K562 (cell line): ENCODE results near the gene CSKMT. TPM values are rescaled to one million over a fixed set of nuclear protein-coding genes. Genes with fewer than 3 reads are reported as not detected.

Experiments used
- ATAC-seq: fragments of 200-7000 bp; cut with Tn5 transposase; 3 replicates; pipeline ENCODE4 v1.9.1; 2020; ENCODE audit warnings: moderate library complexity
- BruUV-seq: library from RNA; stranded (reverse); fragments of 400-500 nt; replicated peaks from 2 replicates; lab custom pipeline; 2021; lab: Mats Ljungman, UMichigan
- CTCF ChIA-PET: fragments of 300-600 bp; formaldehyde crosslinking; extraction: SDS; loops from one replicate; lab custom pipeline; 2021; ENCODE audit warnings: low intra/inter-chr PET ratio; lab: Yijun Ruan, JAX
- POLR2A ChIA-PET: fragments of 300-600, 350-650 bp; sonication (Branson Sonifier 250); formaldehyde crosslinking; extraction: SDS; loops from one replicate; lab custom pipeline; 2021; ENCODE audit warnings: antibody characterized with exemption, inconsistent platforms; lab: Yijun Ruan, JAX
- DNase-seq, 4 experiments: peaks; one replicate each; pipeline versions ENCODE4 v3.0.0 to v3.0.0-alpha.2; 2011 to 2018; ENCODE audit warnings: low spot score in 3 of 4, mixed read lengths in 3 of 4; ENCODE audit errors: extremely low read depth in 1 of 4
- FAIRE-seq: peaks from 2 replicates; lab custom pipeline; 2011; peaks lifted over from hg19 to GRCh38; lab: Jason Lieb, UNC
- H2AFZ ChIP-seq: 2 replicates; pipeline ENCODE4 v1.6.0; 2011; ENCODE audit warnings: low read depth, low read length, control low read depth, inconsistent platforms
- H3K27ac ChIP-seq: fragments of 200-600 bp; 3 replicates; pipeline ENCODE4 v1.8.0; 2011; ENCODE audit warnings: low read depth, mild to moderate bottlenecking, control low read depth, inconsistent platforms, low read length, moderate library complexity, mixed read lengths; ENCODE audit errors: extremely low read depth
- H3K27me3 ChIP-seq, 2 experiments: fragments of 300-600 bp in 1 of 2; 2 replicates in 1 of 2; 3 replicates in 1 of 2; pipeline versions ENCODE4 v1.6.0 to v1.8.0; 2011; ENCODE audit warnings: inconsistent platforms in 2 of 2, low read length in 2 of 2, mild to moderate bottlenecking in 1 of 2, mixed read lengths in 1 of 2, moderate library complexity in 1 of 2; ENCODE audit not compliant: control insufficient read depth in 2 of 2, insufficient read depth in 2 of 2
- H3K36me3 ChIP-seq: fragments of 300-600 bp; 3 replicates; pipeline ENCODE4 v1.8.0; 2011; ENCODE audit warnings: mild to moderate bottlenecking, low read length, inconsistent platforms; ENCODE audit not compliant: control insufficient read depth, insufficient read depth
- H3K4me1 ChIP-seq, 2 experiments: fragments of 200-600 bp in 1 of 2; replicated peaks in 1 of 2; 2 replicates in 1 of 2; 3 replicates in 1 of 2; pipeline versions ENCODE4 v1.5.1 to v1.8.0; 2011; ENCODE audit warnings: inconsistent platforms in 2 of 2, low read length in 2 of 2, mild to moderate bottlenecking in 1 of 2, mixed read lengths in 1 of 2, moderate library complexity in 1 of 2; ENCODE audit not compliant: control insufficient read depth in 2 of 2, insufficient read depth in 2 of 2
- H3K4me2 ChIP-seq: 2 replicates; pipeline ENCODE4 v1.6.1; 2011; ENCODE audit warnings: low read length, control low read depth, inconsistent platforms, mixed read lengths; ENCODE audit not compliant: insufficient read depth
- H3K4me3 ChIP-seq: fragments of 200-600 bp; sonication (generic), shearing (Covaris generic); 2 replicates; pipeline ENCODE4 v1.5.1; 2016; ENCODE audit warnings: control low read depth, inconsistent platforms
- H3K79me2 ChIP-seq: fragments of 200-600 bp; 3 replicates; pipeline ENCODE4 v1.8.0; 2011; ENCODE audit warnings: low read length, inconsistent platforms; ENCODE audit not compliant: control insufficient read depth, insufficient read depth
- H3K9ac ChIP-seq, 2 experiments: 2 replicates each; pipeline versions ENCODE4 v1.6.0 to v1.6.1; 2011; ENCODE audit warnings: low read depth in 2 of 2, low read length in 2 of 2, control low read depth in 1 of 2, inconsistent platforms in 1 of 2, mild to moderate bottlenecking in 1 of 2, mixed read lengths in 1 of 2; ENCODE audit not compliant: insufficient read depth in 1 of 2
- H3K9me1 ChIP-seq: one replicate; pipeline ENCODE4 v1.6.0; 2011; ENCODE audit warnings: inconsistent platforms, mild to moderate bottlenecking, low read length, moderate library complexity; ENCODE audit not compliant: control insufficient read depth, insufficient read depth
- H3K9me3 ChIP-seq: replicated peaks from 2 replicates; pipeline ENCODE4 v1.5.1; 2011; ENCODE audit warnings: low read depth, low read length, inconsistent platforms; ENCODE audit not compliant: control insufficient read depth, insufficient read depth
- H4K20me1 ChIP-seq: replicated peaks from 2 replicates; pipeline ENCODE4 v1.6.1; 2011; ENCODE audit warnings: low read length, inconsistent platforms, mixed read lengths; ENCODE audit not compliant: control insufficient read depth, insufficient read depth
- CBX1 ChIP-seq: sonication (generic); IDR thresholded peaks from 2 replicates; pipeline ENCODE4 v1.6.1; 2016; ENCODE audit warnings: antibody characterized with exemption, low read depth, mild to moderate bottlenecking
- KLF6 ChIP-seq: fragments of 250-450 bp; sonication (Bioruptor Pico); IDR thresholded peaks from 2 replicates; pipeline ENCODE4 v1.4.0; 2020; ENCODE audit warnings: mild to moderate bottlenecking, moderate library complexity, borderline replicate concordance
- MAZ ChIP-seq, 2 experiments: fragments of 450-650 bp in 1 of 2; sonication (generic) in 1 of 2; formaldehyde crosslinking; IDR thresholded peaks in 1 of 2; conservative IDR thresholded peaks in 1 of 2; 2 replicates each; pipeline versions ENCODE4 v1.4.0 to v1.5.0; 2020; ENCODE audit warnings: mild to moderate bottlenecking in 1 of 2, missing genetic modification reagents in 1 of 2
- MYBL2 ChIP-seq, 2 experiments: fragments of 450-650 bp in 1 of 2; sonication (generic) in 1 of 2; formaldehyde crosslinking in 1 of 2; IDR thresholded peaks; 2 replicates each; pipeline versions ENCODE4 v1.6.1 to v1.8.1; 2017 to 2022; ENCODE audit warnings: borderline replicate concordance in 1 of 2, inconsistent platforms in 1 of 2, low read depth in 1 of 2, mild to moderate bottlenecking in 1 of 2, missing genetic modification reagents in 1 of 2, moderate library complexity in 1 of 2
- NFE2 ChIP-seq: IDR thresholded peaks from 2 replicates; pipeline ENCODE4 v1.6.1; 2014; ENCODE audit warnings: antibody characterized with exemption, low read depth
- NR1H2 ChIP-seq: sonication (generic); formaldehyde crosslinking; IDR thresholded peaks from 2 replicates; pipeline ENCODE4 v1.4.0; 2020; ENCODE audit warnings: mild to moderate bottlenecking, missing genetic modification reagents
- OTX1 ChIP-seq: fragments of 450-650 bp; formaldehyde crosslinking; IDR thresholded peaks from 2 replicates; pipeline ENCODE4 v1.4.0; 2022; ENCODE audit warnings: mild to moderate bottlenecking
- PCBP2 ChIP-seq: fragments of 200-400 bp; formaldehyde crosslinking; IDR thresholded peaks from 2 replicates; pipeline ENCODE4 v1.6.1; 2018; ENCODE audit warnings: low read length, low read depth, mild to moderate bottlenecking, moderate library complexity; ENCODE audit not compliant: poor library complexity, severe bottlenecking
- PTTG1 ChIP-seq: fragments of 450-650 bp; IDR thresholded peaks from 2 replicates; pipeline ENCODE4 v1.6.1; 2016; ENCODE audit warnings: low read depth, mild to moderate bottlenecking, missing genetic modification characterization, missing compliant biosample characterization
- RBM15 ChIP-seq: fragments of 200-400 bp; formaldehyde crosslinking; IDR thresholded peaks from 2 replicates; pipeline ENCODE4 v1.6.1; 2018; ENCODE audit warnings: mild to moderate bottlenecking, low read length, moderate library complexity; ENCODE audit not compliant: insufficient read depth
- TRIM28 ChIP-seq: fragments of 450-650 bp; IDR thresholded peaks from 2 replicates; pipeline ENCODE4 v1.6.1; 2017
- ZBTB33 ChIP-seq: sonication (generic); formaldehyde crosslinking; IDR thresholded peaks from 2 replicates; pipeline ENCODE4 v1.8.1; 2023; ENCODE audit warnings: mild to moderate bottlenecking, missing genetic modification reagents
- WGBS: fragments of 100-300 bp; shearing (Covaris generic); methylation state at CpG from one replicate; pipeline ENCODE4 v1.1.6; 2016; ENCODE audit warnings: low coverage, mixed read lengths; ENCODE audit not compliant: insufficient coverage; ENCODE audit errors: missing lambda C conversion rate; 5-methylcytosine and 5-hydroxymethylcytosine counted together
- in situ Hi-C: fragments of 300-500 bp; cut with MboI; formaldehyde crosslinking; loops from 4 replicates; pipeline ENCODE4 v1.15.0; 2018; ENCODE audit warnings: inconsistent platforms, mixed read lengths
- intact Hi-C: fragments of 100-400 bp; cut with micrococcal nuclease; formaldehyde crosslinking; loops from 2 replicates; pipeline ENCODE4 v1.14.2; 2022
- polyA plus RNA-seq, 8 experiments: library from polyadenylated mRNA; depleted of rRNA in 4 of 8; stranded (reverse) in 5 of 8; unstranded in 3 of 8; fragments of >200 nt; fragmentation: Nextera tagmentation in 2 of 8; fragmentation: Illumina TruSeq in 1 of 8; extraction: Ambion mirVana in 2 of 8; extraction: Trizol in 1 of 8; gene quantifications; 2 replicates each; pipeline versions ENCODE4 v1.2.1 to v1.2.3, GENCODE V29; 2011 to 2014; ENCODE audit warnings: inconsistent platforms in 1 of 8, missing spikeins in 1 of 8
- total RNA-seq, 7 experiments: library from RNA; depleted of rRNA in 6 of 7; stranded (reverse); fragments of >200 nt in 6 of 7; fragmentation: Illumina TruSeq in 2 of 7; extraction: Trizol in 2 of 7; gene quantifications; 2 replicates each; pipeline versions ENCODE4 v1.2.1 to v1.2.3, GENCODE V29; 2011 to 2021; ENCODE audit warnings: low replicate concordance in 1 of 7

The CSKMT gene
- total and polyA plus RNA-seq, 9 of the 15 experiments (the other 6 are each of a cell fraction or from before 2014, with no cell fraction given): 10.3 to 108 (median 27.2) TPM

- DNase-seq: no peak
- FAIRE-seq: no peak
- H3K9ac ChIP-seq: peak overlapping the region in 1 of 2 experiments; percentile 64; a peak in 2 of 4 replicates
- POLR2A ChIA-PET: interaction anchor here (1.1 to 2.8 kb wide), 4 partner anchors 16 to 50 kb away, joined by 3 to 40 read pairs (median 6); partner anchors contain the start of genes C11orf98, CSKMT, LBHD1 and UQCC3
- no TSS peak for BruUV-seq
- H3K4me1 ChIP-seq: peaks cover 18 to 51% of the 10 kb centered on the region in 2 experiments
- H3K4me2 ChIP-seq: no peak overlapping the region
- H3K27me3 ChIP-seq: no peaks in the 10 kb centered on the region
- intact Hi-C loops: no loop called here
- H3K27ac ChIP-seq: no peak overlapping the region
- in situ Hi-C loops: no loop called here
- TF ChIP-seq RBM15: no peak
- no peak for TF ChIP-seq KLF6 (CRISPR knock-in tag)
- no peak for TF ChIP-seq PTTG1
- no peak for TF ChIP-seq TRIM28
- no peak for TF ChIP-seq CBX1
- TF ChIP-seq NFE2: no peak
- no peak for TF ChIP-seq ZBTB33 (CRISPR knock-in tag)
- no peak for TF ChIP-seq MAZ (CRISPR knock-in tag; conservative IDR thresholded peaks at IDR 0.05 in 1 of 2, IDR thresholded peaks at IDR 0.05 in 1 of 2)
- TF ChIP-seq NR1H2 (CRISPR knock-in tag): no peak
- TF ChIP-seq PCBP2: no peak
- TF ChIP-seq OTX1 (CRISPR knock-in tag): no peak
- no peak for TF ChIP-seq MYBL2 (IDR thresholded peaks at IDR 0.05; ENCODE audit: low read depth)
- no peak for TF ChIP-seq MYBL2 (CRISPR knock-in tag; IDR thresholded peaks at IDR 0.05; ENCODE audit: borderline replicate concordance)
- H3K9me1 ChIP-seq: no peaks in the 10 kb centered on the region
- no peaks in the 10 kb centered on the region for H3K9me3 ChIP-seq
- ATAC-seq: no peak
- H4K20me1 ChIP-seq: peaks cover 20% of the 10 kb centered on the region
- peaks cover 54% of the 10 kb centered on the region for H3K79me2 ChIP-seq
- no peak overlapping the region for H3K4me3 ChIP-seq
- peaks cover 51% of the 10 kb centered on the region for H3K36me3 ChIP-seq
- CTCF ChIA-PET: no interaction called here
- H2AFZ ChIP-seq: no peak overlapping the region
- WGBS: 93% methylated on average over 11 of the region's 11 CpGs
Observed at GRCh38 chr11:62649486-62649885, 15.6 kb upstream of the CSKMT start.
